Adrenal gland (tissue), 12 donors: Measurements from ENCODE around the gene POLR3A. TPM values are rescaled to one million over a fixed set of nuclear protein-coding genes. Genes with fewer than 3 reads are reported as not detected.
A peak's percentile ranks its signal among the peaks of the same experiment; 100 is the strongest.

ENCODE experiments used
- DNase-seq, 7 donors: peaks; one replicate each; pipeline ENCODE4 v3.0.0-alpha.2; 2019 to 2020
- H3K27ac ChIP-seq, 5 donors: fragments of 200-600 bp; sonication (generic) in 4 of 5; 1 replicate in 3 of 5; 2 replicates in 2 of 5; pipeline versions ENCODE4 v1.5.1 to v1.8.0; 2016 to 2020; ENCODE audit warnings: mild to moderate bottlenecking in 1 of 5
- H3K27me3 ChIP-seq: fragments of 200-600 bp; 2 replicates; pipeline ENCODE4 v1.8.0; 2021
- H3K36me3 ChIP-seq, 2 donors: fragments of 200-600 bp; replicated peaks in 1 of 2; 1 replicate in 1 of 2; 2 replicates in 1 of 2; pipeline versions ENCODE4 v1.5.1 to v1.8.0; 2018 to 2022
- H3K4me1 ChIP-seq, 2 donors: fragments of 200-600 bp; replicated peaks in 1 of 2; 1 replicate in 1 of 2; 2 replicates in 1 of 2; pipeline versions ENCODE4 v1.5.1 to v1.8.0; 2018 to 2021
- H3K4me3 ChIP-seq, 4 donors: fragments of 200-600 bp; sonication (generic) in 3 of 4; one replicate each; pipeline ENCODE4 v1.5.1; 2016 to 2018
- H3K9me3 ChIP-seq, 3 donors: fragments of 200-600 bp; sonication (generic) in 1 of 3; replicated peaks in 1 of 3; 1 replicate in 2 of 3; 2 replicates in 1 of 3; pipeline versions ENCODE4 v1.5.1 to v1.8.0; 2016 to 2021
- POLR2A ChIP-seq, 2 donors: fragments of 450-650 bp; IDR thresholded peaks; one replicate each; pipeline ENCODE4 v1.6.1; 2017; ENCODE audit warnings: antibody characterized with exemption in 2 of 2, mild to moderate bottlenecking in 2 of 2, moderate library complexity in 1 of 2
- WGBS, 4 donors: extraction: QIAGEN DNeasy Blood & Tissue Kit in 2 of 4; methylation state at CpG; one replicate each; pipeline versions ENCODE4 v1.1.5 to v1.1.7; 2013 to 2017; 5-methylcytosine and 5-hydroxymethylcytosine counted together
- intact Hi-C, 2 donors: fragments of 100-400 bp; cut with DNase I; formaldehyde crosslinking; loops; one replicate each; pipeline versions ENCODE4 v1.14.1 to v1.15.0; 2022 to 2023
- polyA plus RNA-seq, 3 donors: library from polyadenylated mRNA; stranded (reverse); fragments of 200-250 nt in 2 of 3; fragments of 350-450 nt in 1 of 3; fragmentation: Illumina TruSeq in 1 of 3; extraction: RNeasy Lipid Tissue Mini Kit (QIAGEN cat#74804) in 1 of 3; gene quantifications; one replicate each; pipeline ENCODE4 v1.2.3, GENCODE V29; 2013 to 2014
- total RNA-seq, 9 donors: library from RNA; depleted of rRNA in 4 of 9; stranded (reverse); fragments of >200 nt in 4 of 9; fragments of 120-200 nt in 1 of 9; fragmentation: NEBNext Ultra II Directional in 1 of 9; extraction: Animal tissue kit (Norgen Biotek cat#: 25700) in 1 of 9; gene quantifications; one replicate each; pipeline versions ENCODE4 v1.1.0 to v1.2.4, GENCODE V29; 2013 to 2023
- TF ChIP-seq, protein P1 (sequence below), 6 experiments: fragments of 450-650 bp in 4 of 6; fragments of 200-600 bp in 2 of 6; sonication (generic) in 1 of 6; IDR thresholded peaks; 1 replicate in 5 of 6; 2 replicates in 1 of 6; pipeline versions ENCODE4 v1.5.1 to v1.8.0; 2016 to 2021; ENCODE audit warnings: antibody characterized with exemption in 6 of 6, mild to moderate bottlenecking in 2 of 6, moderate library complexity in 1 of 6
- donor health status: healthy with polysubstance abuse.
- donor health status: Bipolar disorder and iron deficiency.
- donor health status: DM: yes; HTN: yes; CAD: no.
- donor health status: DM: no; HTN: no; CAD: no.
- donor health status: DM: no; HTN: no; CAD: no.
- donor health status: DM: yes; HTN: yes; CAD: no.

The POLR3A gene
- total and polyA plus RNA-seq, 12 donors: 6.8 to 18.4 (median 14.8) TPM

DNA sequence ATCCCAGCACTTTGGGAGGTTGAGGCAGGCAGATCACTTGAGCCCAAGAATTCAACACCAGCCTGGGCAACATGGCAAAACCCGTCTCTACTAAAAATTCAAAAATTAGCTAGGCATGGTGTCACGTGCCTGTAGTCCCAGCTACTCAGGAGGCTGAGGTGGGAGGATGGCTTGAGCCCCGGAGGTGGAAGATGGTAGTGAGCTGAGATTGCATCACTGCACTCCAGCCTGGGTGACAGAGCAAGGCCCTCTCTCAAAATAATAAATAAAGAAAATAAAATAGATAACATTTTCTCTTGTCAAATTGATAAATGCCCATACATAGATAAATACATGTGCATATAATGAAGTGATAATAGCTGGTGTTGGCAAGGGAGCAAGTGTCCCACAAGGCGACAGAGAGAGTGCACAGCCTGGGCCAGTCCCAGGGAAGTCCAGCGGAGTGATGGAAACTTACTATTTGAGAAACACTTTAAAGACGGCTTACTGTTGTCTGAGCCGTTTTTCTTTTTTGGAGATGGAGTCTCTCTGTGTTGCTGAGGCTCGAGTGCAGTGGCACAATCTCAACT, 69.3 kb downstream of the POLR3A start:
- Histone ChIP-seq H3K36me3 (no peaks in the 10 kb centered on the region), H3K27me3 (no peaks in the 10 kb centered on the region), H3K4me3 (no peak overlapping the region), H3K9me3 (no peaks in the 10 kb centered on the region), H3K27ac (no peak overlapping the region), H3K4me1 (no peaks in the 10 kb centered on the region)
- DNase-seq: no peak
- TF ChIP-seq, protein P1, sequence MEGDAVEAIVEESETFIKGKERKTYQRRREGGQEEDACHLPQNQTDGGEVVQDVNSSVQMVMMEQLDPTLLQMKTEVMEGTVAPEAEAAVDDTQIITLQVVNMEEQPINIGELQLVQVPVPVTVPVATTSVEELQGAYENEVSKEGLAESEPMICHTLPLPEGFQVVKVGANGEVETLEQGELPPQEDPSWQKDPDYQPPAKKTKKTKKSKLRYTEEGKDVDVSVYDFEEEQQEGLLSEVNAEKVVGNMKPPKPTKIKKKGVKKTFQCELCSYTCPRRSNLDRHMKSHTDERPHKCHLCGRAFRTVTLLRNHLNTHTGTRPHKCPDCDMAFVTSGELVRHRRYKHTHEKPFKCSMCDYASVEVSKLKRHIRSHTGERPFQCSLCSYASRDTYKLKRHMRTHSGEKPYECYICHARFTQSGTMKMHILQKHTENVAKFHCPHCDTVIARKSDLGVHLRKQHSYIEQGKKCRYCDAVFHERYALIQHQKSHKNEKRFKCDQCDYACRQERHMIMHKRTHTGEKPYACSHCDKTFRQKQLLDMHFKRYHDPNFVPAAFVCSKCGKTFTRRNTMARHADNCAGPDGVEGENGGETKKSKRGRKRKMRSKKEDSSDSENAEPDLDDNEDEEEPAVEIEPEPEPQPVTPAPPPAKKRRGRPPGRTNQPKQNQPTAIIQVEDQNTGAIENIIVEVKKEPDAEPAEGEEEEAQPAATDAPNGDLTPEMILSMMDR (IDR thresholded peaks at IDR 0.05): no peak
- TF ChIP-seq POLR2A (IDR thresholded peaks at IDR 0.05): no peak
- 83 to 90% (median 89%) methylated on average over 8 of the region's 8 CpGs for WGBS, 4 donors
- intact Hi-C loops: no loop called here

- Histone ChIP-seq H3K4me3 (no peak overlapping the region), H3K27ac (no peak overlapping the region), H3K36me3 (no peaks in the 10 kb centered on the region), H3K4me1 (no peaks in the 10 kb centered on the region), H3K27me3 (no peaks in the 10 kb centered on the region), H3K9me3 (no peaks in the 10 kb centered on the region)
- TF ChIP-seq, protein P1 (IDR thresholded peaks at IDR 0.05): no peak
- no peak for TF ChIP-seq POLR2A (IDR thresholded peaks at IDR 0.05)
- intact Hi-C loops: no loop called here
- DNase-seq: no peak
- WGBS, 4 donors: 57 to 78% (median 73%) methylated on average over 4 of the region's 4 CpGs
Observed at GRCh38 chr10:77959384-77959783, 69.9 kb downstream of the POLR3A start.

- intact Hi-C loops: no loop called here
- H3K36me3 ChIP-seq: no peaks in the 10 kb centered on the region
- WGBS, 4 donors: 67 to 91% (median 84%) methylated on average over 1 of the region's 1 CpG
Observed at GRCh38 chr10:77955136-77955535, 74.2 kb downstream of the POLR3A start.

DNA sequence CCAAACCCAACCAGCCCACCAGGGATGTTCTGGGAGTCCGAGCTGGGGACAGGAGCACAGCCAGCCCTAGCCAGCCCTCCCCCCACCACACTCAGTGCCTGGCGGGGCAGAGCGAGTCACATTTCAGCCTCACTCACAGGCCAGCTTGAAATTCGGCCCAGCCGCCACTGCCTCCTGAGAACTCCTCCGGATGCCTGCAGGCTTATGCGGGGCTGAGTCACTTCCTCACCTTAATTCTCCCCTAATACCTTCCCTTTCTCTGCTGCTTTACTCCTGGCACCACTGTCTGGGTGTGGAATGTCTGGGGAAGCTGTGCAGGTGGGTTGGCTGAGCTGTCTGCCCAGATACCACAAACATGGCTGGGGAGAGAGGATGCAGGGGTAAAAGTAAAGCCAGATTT, 80.1 kb downstream of the POLR3A start:
- Histone ChIP-seq H3K9me3 (peaks cover 0 to 14% (median 0%) of the 10 kb centered on the region in 3 donors), H3K4me1 (no peaks in the 10 kb centered on the region), H3K27me3 (no peaks in the 10 kb centered on the region), H3K27ac (no peak overlapping the region), H3K36me3 (no peaks in the 10 kb centered on the region), H3K4me3 (no peak overlapping the region)
- 16 to 40% (median 34%) methylated on average over 2 to 7 of the region's 7 CpGs for WGBS, 4 donors
- peak in 2 of 7 donors; percentile 53 to 64 for DNase-seq
- intact Hi-C loops: no loop called here
- no peak for TF ChIP-seq POLR2A (IDR thresholded peaks at IDR 0.05)
- TF ChIP-seq, protein P1 (IDR thresholded peaks at IDR 0.05): no peak

More at GRCh38 chr10:77955136-77955535, 74.2 kb downstream of the POLR3A start:
- Histone ChIP-seq H3K27ac (no peak overlapping the region), H3K4me3 (no peak overlapping the region), H3K9me3 (peaks cover 0 to 14% (median 0%) of the 10 kb centered on the region in 3 donors), H3K4me1 (no peaks in the 10 kb centered on the region), H3K27me3 (no peaks in the 10 kb centered on the region)
- no peak for DNase-seq
- TF ChIP-seq, protein P1 (IDR thresholded peaks at IDR 0.05): no peak
- TF ChIP-seq POLR2A (IDR thresholded peaks at IDR 0.05): no peak
